IMR-90 (cell line): ENCODE results near the gene SPTLC3.

ENCODE experiments used
- MXI1 ChIP-seq: IDR thresholded peaks from 2 replicates; pipeline ENCODE4 v1.6.1; 2012; ENCODE audit warnings: low read depth, mild to moderate bottlenecking, low read length, moderate library complexity, borderline replicate concordance
- POLR2A ChIP-seq: IDR thresholded peaks from 2 replicates; pipeline ENCODE4 v1.6.1; 2012; ENCODE audit warnings: mild to moderate bottlenecking, low read depth, low read length
- TF ChIP-seq, protein P1 (sequence below): conservative IDR thresholded peaks from 2 replicates; pipeline ENCODE4 v1.5.1; 2012; ENCODE audit warnings: mild to moderate bottlenecking, low read depth, low read length, improper control_type of control experiment

DNA sequence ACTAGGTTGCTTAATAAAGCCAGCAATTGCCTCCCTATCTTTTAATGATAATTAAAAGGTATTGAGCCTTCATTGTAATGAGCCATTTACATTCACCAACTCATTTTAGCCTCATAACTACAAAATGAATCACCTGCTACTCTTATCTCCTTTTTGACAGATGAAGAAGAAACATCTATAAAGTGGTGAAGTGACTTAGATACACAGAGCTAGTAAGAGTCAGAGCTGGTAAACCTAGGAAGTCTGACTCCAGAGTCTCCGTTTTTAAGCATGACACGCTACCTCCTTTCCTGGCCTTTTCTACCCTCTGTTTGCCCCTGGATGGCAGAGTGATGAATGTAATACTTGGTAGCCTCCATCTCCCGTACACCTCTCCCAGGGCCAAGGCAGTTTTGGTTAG, 93.5 kb downstream of the SPTLC3 start:
- TF ChIP-seq MXI1, result no peak
- no peak for TF ChIP-seq POLR2A
- TF ChIP-seq, protein P1, sequence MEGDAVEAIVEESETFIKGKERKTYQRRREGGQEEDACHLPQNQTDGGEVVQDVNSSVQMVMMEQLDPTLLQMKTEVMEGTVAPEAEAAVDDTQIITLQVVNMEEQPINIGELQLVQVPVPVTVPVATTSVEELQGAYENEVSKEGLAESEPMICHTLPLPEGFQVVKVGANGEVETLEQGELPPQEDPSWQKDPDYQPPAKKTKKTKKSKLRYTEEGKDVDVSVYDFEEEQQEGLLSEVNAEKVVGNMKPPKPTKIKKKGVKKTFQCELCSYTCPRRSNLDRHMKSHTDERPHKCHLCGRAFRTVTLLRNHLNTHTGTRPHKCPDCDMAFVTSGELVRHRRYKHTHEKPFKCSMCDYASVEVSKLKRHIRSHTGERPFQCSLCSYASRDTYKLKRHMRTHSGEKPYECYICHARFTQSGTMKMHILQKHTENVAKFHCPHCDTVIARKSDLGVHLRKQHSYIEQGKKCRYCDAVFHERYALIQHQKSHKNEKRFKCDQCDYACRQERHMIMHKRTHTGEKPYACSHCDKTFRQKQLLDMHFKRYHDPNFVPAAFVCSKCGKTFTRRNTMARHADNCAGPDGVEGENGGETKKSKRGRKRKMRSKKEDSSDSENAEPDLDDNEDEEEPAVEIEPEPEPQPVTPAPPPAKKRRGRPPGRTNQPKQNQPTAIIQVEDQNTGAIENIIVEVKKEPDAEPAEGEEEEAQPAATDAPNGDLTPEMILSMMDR, result no peak
